CD4-positive, alpha-beta T cell treated with Interleukin-6 for 4 hours (primary cell): ENCODE data around the gene DDX60.

ENCODE experiments used
- DNase-seq: peaks from one replicate; pipeline ENCODE4 v3.0.0-alpha.2; 2020; ENCODE audit warnings: mixed read lengths

DDX60 gene

DNA sequence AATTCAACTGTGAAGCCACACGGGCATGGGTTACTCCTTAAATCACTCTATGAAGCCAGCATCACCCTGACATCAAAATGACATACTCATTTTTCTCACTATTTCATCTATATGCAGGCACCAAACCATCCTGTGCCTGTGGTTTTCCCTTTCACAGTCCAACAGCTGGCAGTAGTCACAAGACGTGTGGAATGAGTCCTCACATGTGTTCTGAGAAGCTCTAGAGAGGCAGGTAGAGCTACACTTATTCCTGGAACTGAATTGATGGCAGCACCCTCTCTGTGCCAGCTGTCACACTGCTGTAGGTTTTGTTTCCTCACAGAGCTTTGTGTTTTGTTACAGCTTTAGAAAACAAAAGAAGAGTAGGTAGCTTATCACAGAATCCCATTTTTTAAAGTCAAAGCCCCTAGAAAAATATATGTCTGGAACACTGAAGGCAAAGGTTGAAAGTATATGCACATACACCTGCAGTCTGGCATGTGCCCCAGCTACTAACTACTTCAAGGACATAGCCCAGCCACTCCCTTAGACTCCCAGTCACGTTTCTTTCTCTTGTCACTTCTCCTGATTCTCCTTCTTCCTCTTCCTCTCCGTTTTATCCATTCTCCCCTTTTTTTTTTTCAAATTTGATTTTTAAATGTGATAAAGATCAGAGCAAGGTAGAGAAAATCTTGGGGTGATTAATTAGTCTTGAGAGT, 119.1 kb downstream of the DDX60 start:
- no peak for DNase-seq

DNA sequence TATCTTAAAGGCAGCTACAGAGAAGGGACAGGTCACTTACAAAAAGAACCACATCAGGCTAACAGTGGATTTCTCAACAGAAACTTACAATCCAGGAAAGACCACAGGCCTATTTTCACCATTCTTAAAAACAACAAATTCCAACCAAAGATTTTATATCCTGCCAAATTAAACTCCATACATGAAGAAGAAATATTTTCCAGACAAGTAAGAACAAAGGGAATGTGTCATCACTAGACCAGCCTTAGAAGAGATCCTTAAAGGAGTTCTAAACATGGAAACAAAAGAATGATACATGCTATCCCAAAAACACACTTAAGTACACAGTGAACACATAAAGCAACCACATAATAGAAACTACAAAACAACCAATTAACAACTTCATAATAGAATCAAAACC, 120.6 kb downstream of the DDX60 start:
- DNase-seq: no peak

DNA sequence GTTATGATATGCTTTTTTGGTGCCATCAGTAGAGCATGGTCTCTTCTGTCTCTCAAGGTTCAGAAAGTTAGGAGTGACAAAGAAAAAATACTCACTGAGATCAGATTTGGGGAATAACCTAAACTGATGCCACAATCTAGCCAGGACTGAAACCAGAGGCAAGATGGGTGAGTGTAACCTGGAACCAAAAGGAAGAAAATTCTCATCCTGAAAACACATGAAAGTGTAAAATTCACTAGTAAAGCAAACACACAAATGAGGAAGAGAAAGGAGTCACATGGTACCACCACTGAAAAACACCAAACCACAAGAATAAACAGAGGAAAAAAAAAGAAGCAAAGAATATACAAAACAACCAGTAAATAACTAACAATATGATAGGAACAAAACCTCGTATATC, 129.8 kb downstream of the DDX60 start:
- DNase-seq: no peak

GRCh38 chr4:168183717-168184571, 134.6 kb downstream of the DDX60 start:
- DNase-seq: no peak

- DNase-seq: no peak
Measured at GRCh38 chr4:168177546-168178149, 140.9 kb downstream of the DDX60 start.

DNA sequence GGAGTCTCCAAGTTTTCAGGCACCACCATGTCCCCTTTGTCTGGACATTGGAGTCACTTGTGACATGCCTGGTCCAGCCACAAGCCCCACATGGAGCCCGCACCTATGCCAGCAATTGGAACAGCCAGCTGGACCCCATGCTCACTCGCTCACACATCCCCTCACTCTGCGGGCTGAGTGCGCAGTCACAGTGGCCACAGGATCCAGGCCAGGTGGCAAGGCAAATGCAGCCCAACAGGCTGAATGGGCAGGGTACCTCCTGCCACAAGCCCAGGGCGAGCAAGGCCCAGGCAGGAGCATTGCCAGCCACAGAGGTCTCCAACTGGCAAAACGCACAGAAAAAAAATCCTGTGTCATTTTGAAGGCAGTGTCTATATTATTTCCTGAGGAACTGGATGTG, 144.2 kb downstream of the DDX60 start:
- DNase-seq: no peak

GRCh38 chr4:168167714-168168284, 150.8 kb downstream of the DDX60 start:
- no peak for DNase-seq
